Activated CD4-positive, alpha-beta T cell treated with anti-CD3 and anti-CD28 coated beads, Interleukin-10, Interleukin-2, amounts not matched to agents 100 ng/mL and 50 ng/mL, durations not matched to agents 16 hours and 8 hours (primary cell): Measurements from ENCODE around the gene RPRML.
"Not testable (repeated sequence)": the region's sequence is repeated elsewhere in the genome, so short reads cannot be mapped to it uniquely, and the experiment has no call there.

Source experiments
- DNase-seq: peaks from one replicate; pipeline ENCODE4 v3.0.0-alpha.2; 2020

The RPRML gene

DNA sequence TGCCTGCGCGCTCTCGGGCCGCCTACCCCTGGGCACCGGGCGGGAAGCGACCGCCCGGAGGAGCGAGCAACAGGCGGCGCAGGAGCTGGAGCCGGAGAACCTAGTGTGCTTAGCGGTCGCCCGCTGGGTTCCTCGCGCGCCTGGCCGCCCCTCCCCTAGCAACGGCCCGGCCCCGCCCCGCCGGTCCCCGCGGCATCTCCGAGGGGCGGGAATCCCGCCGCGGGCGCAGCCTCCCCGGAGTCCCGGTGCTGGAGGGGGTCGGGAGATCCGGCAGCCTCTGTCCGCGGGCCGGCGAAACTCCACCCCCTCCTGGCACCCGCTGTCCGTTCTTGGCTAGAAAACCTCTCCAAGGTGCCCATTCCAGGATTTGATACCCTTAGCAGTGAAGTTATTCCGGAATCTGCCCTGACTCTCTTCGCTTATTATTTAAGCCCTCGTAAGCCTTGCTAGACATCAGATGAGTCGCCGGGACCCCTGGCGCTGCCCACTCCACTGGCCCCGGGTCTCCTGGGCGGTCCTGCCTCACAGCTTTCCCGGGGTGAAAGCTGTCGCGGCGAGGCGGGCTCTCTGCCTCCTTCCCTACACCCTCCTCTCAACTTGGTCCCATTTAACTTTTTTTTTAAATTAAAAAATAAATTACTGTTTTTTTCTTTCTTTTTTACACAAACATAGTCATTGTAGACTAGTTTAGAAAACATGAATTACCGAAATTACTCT, at the start of gene RPRML:
TSS of gene RPRML (minus strand) at position 107 of the 717 bp plus-strand sequence. CDS start 246 bp downstream, outside the sequence.
- peak; percentile 33 for DNase-seq

DNA sequence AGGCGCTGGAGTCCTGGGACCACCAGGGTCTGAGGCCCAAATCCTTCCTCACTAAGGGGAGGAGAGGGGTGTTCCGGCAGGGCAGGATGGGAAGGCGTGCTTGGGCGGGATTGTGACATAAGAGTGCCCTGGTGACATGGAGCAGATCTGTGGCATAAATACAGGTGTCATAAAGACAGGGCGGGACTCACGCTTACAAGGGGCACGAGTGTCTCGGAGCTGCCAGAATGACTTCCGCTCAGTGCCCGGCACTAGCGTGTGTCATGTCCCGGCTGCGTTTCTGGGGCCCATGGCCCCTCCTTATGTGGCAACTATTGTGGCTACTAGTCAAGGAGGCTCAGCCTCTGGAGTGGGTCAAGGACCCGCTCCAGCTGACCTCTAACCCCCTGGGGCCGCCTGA, 37.9 kb upstream of the RPRML start:
- not testable (repeated sequence) for DNase-seq

DNA sequence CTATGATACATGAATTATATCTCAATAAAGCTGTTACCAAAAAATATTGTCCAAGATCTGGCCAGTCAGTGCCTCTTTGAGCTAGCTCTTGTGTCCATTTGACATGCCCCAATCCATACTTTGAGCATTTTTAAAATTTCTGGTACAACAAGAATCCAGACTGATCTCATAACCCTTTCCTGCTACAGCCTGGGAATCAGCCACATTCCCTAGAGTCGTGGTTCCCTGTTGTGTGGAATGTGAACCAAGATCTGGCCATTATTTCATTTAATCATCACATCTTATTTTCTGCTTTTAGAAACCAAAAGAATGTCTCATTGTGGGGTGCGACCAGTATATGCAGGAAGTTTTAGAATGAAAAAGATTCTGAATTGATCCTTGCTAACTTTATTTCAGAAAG, 34.3 kb upstream of the RPRML start:
- DNase-seq = no peak

DNA sequence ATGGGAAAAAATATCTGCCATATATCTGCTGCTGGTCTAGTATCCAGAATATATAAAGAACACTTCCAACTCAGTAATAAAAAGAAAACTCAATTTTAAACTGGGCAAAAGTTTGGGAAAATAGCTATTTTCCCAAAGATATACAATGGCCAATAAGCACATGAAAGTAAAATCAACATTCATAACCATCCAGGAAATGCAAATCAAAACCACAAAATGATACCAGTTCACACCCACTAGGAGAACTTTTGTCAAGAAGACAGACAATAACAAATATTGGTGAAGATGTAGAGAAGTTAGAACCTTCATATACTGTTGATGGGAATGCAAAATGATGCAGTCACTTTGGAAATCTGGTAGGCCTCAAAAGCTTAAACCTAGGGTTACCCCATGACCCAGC, 33.4 kb upstream of the RPRML start:
- DNase-seq = no peak

DNA sequence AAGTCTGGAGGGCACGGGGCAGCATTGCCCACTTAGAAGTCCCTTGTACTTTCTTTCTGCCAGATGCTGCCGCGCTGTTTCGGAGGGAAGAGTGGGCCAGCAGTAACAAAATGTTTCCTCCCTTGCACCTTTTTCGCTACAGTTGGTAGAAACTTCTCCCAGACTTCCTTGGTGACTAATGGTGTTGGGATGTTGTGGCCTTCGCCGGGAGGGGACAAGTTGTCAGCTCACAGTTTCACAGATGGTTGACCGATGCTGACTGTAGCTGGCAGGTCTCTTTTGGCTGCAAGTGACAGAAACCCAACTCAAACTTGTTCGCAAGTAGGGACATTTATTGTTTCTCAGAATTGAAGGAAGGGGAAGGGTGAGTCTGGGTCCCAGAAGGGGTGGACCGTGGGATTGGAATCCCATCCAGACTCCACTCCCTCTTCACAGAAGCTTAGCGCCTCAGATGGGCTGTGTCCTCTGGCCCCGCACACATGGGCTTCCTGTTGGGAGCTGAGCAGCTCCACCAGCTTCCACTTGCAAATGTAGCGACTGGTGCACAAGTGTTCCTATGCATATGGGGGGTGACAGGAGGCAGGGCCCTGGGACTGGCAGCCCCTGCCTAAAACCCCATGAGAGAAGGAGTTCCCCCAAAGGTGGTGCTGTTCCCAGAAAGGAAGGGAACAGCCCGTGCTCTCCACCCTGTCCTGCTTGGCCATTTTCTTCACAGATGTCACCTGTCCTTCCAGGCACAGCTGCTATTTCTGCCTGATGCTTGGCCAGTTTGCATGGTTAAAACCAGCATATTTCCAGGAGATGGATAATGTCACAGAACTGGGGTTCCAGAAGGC, 30.9 kb upstream of the RPRML start:
- DNase-seq = no peak

DNA sequence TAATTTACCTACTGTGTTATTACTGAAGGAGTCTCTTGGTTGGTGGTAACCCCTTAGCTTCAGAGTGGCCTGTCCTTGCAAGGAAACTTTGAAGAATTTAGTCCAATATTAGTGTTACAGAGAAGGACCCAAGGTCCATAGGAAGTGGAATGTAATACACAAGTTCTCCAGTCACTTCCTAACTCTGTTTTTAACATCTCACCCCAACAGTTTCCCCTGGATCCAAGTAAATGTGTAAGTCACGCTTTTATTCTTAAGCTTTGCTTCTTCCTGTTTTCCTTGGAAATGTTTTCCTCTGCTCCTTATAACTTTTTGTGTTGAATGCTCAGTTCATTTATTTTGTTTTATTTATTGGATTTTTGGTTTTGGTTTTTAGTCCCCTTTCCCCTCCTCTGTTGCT, 25.9 kb upstream of the RPRML start:
- DNase-seq = no peak

DNA sequence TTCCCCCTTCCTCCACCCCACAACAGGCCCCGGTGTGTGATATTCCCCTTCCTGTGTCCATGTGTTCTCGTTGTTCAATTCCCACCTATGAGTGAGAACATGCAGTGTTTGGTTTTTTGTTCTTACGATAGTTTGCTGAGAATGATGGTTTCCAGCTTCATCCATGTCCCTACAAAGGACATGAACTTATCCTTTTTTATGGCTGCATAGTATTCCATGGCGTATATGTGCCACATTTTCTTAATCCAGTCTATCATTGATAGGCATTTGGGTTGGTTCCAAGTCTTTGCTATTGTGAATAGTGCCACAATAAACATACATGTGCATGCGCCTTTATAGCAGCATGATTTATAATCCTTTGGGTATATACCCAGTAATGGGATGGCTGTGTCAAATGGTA, 24.8 kb upstream of the RPRML start:
- DNase-seq = not testable (repeated sequence)

DNA sequence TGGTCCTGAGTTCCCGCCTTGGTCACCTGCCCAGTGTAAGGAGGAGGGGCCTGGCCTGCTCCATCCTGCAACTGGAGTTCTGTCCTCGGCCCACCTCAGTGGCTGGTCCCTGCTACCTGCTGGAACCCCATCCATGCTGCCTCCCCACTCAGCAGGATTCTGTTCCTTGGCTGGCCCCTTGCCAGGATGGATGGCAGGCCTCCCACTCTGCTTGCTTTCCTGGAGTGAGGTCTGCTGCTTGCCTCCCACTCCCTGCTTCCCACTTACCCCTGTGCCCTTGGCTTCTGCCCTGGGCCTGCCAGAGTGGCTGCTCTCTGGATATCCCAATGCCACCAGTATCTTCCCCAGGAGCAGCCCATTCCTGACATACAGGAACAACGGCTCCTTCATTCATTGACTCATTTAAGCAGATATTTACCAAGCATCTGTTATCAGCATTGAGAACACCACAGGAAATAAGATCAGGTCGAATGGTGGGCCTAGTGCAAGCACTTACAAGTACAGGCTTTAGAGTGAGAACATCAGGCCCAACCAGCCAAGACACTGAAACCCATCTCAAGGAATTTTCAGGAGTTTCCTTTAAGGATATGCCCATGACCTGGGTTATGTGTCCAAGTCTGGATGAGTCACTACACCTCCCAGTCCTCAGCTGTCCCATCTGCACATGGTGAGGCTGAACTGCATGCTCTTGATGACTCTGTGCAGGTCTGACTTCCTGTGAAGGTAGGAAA, 17.0 kb upstream of the RPRML start:
- no peak for DNase-seq

DNA sequence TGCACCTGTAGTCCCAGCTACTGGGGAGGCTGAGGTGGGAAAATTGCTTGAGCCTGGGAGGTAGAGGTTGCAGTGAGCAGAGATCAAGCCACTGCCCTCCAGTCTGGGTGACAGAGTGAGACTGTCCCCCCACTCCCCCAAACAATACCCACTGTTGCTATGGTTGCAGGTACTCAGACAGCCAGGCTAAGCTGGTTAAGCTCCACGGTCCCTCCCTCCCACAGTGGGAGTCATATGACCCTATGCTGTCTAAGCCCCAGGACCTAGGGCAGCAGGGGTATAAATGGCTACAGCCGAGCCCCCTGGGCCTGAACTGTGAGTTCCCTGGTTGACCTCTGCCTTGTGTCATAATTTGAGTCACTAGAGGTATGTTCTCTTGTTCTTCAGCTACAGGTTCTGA, 15.9 kb upstream of the RPRML start:
- no peak for DNase-seq

DNA sequence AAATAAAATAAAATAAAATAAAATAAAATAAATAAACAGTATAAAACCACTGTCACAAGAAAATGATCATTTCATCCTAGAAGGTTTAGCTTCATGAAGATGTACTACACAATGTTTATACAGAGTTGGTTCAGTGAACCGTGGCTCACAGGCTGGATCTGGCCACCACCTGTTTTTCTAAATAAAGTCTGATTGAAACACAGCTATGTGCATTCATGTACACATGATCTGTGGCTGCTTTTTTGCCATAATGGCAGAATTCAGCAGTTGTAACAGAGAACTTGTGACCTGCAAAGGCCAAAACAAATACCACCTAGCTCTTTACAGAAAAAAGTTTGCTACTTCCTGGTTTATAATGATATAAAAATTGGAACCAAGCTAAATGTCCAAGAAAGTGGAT, 12.6 kb upstream of the RPRML start:
- DNase-seq = no peak

DNA sequence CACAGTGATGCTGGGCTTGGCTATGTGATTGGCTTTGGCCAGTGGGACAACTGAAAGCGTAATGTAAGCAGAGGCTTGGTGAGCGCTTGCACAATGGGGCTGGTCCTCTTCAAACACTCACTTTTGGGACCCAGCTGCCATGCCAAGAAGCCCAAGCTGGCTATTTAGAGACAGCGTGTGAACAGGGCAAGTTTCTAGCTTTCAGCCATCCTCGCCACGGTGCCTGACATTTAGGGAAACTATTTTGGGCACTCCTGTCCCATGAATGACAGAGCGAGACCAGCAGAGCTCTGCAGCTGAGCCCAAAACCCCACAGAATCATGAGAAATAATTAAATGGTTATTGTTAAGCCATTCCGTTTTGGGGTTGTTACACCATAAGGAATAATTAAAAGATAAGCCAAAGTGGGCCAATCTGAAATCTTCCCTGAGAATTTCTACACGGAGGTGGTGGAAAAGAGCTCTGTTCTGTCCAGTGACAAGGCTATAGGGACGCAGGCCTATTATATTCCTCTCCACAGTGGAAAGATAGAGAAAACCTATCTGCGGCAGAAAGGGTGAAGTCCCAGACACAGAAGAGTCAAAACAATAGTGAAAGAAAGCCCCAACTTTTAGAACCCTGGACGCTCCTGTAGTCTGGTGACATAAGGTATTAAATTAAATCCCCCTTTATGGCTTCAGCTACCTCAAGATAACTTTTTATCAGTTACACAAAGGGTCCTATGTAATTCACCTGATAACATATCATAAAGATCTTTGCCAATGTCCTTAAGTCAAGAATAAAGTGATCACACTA, 10.8 kb upstream of the RPRML start:
- no peak for DNase-seq

DNA sequence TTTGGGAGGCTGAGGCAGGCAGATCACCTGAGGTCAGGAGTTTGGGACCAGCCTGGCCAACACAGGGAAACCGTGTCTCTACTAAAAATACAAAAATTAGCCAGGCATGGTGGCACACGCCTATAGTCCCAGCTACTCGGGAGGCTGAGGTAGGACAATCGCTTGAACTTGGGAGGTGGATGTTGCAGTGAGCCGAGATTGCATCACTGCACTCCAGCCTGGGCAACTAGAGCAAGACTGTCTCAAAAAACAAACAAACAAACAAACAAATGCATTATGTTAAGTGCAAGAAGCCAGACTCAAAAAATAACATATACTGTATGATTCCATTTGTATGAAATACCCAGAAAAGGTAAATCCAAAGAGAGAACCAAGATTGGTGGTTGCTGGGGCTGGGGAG, 8.9 kb upstream of the RPRML start:
- DNase-seq = not testable (repeated sequence)

DNA sequence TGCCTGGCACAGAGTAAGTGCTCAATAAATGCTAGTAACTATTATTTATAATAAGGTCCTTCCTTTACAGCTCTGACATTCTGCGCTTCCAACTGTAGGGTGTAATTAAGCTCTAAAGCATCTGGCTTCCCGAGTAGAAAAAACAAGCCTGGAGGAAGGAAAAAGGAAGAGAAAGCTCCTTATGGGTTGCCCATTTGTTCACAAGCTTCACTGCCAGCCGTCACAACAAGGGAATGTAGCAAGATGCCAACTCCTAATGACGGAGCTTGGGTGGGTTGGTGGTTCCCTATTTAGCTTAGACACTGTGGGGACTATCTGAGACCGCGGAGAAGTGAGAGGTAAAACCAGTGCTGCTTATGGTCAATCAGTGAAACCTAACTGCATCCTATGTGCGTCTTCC, 7.3 kb upstream of the RPRML start:
- no peak for DNase-seq

DNA sequence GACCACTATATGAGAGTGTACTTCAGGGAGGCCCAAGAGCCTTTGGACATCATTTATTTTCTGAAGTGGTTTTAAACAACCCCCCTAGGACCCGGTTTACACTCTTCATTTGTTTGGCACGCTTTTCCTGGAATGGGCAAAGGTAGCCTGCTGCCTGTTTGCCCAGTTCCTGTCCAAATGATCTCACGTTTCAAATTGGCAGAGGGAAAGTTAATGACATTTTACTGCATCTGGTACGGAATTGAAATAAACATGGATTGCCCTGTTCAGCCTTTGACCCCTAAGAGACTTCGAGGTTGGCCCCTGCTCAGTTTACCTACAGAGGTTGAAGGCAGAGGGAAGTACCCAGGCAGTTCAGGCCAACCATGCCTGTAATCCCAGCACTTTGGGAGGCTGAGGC, 5.8 kb upstream of the RPRML start:
- DNase-seq = no peak

DNA sequence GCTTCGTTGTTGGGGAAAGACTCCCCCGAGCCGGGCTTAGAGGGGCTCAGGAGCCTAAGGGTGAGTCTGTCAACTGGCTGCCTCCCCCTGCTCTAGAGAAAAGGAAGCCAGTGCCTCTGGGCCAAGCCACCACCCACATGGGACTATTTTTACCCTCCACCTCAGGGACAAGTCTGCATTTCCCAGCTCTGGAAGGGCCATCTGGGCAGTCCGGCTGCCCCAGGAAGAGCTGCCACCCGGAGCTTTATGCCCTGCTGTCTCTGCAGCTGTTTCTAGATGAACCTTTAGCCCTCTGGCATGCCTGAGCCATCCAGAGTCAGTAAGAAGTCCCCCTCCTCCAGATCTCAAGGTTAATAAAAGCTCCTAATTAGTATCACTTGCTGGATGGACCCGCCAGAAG, 5.3 kb upstream of the RPRML start:
- no peak for DNase-seq

DNA sequence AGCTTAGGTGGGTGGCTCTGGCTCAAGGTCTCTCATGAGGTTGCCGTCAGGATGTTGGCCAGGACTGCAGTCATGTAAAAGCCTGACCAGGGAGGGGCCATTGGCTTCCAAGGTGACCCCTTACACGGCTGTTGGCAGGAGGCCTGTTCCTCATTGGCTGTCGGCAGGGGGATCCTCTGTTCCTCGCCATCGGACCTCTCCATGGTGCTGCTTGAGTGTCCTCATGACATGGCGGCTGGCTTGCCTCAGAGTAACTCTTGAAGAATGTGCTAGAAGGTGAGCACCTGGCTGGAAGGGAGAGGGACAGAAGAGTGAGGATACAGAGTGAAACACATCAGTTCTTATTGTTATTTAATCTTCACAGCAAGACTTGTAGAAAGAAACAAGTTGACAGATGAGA, 4.7 kb upstream of the RPRML start:
- no peak for DNase-seq

DNA sequence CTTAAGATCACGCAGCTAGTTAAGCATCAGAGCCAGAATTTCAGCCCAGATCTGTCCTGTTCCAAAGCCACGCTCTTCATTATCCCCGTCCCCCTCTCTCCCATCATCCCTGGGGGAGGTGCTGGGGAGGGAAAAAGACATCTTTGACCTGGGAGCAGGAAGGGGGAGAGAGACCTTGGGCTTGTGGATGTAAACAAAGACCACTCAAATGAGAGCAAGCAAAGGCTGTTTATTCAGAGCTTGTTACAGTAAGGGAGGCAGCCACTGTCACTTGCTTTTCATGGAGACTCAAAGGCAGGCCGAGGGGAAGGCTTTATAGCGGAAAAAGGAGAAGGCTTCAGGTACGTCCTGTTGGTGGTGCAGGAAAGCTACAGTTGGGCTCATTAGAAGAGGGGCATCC, 3.5 kb upstream of the RPRML start:
- no peak for DNase-seq

DNA sequence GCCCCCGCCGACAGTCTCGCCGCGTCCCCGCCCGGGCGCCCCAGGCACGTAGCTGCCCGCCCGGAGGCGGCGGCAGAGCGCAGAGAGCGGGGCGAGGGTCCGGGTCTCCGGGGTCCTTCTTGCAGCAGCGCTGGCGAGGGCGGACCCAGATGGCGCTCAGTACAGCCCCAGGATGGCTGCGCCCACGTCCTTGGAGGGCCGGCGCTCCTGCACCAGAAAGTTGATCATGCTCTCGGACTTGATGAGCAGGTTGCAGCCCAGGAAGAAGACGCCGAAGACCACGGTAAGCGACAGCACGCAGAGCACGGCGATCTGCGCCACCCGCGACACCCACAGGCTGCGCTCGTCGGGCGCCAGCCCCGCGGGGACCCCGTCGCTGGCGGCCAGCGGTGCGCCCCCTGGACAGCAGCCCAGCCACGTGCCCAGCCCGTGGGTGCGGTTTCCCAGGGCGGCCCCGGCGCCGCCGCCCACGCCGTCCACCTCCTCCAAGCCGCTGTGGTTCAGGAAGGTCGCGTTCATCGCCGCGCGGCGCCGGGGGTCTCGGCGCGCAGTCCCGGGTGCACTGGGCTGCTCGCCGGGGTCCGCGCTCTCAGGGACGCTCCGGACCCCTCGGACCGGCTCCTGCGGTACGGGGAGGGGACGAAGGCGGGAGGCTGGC, 435 bp downstream of the RPRML start:
- no peak for DNase-seq

DNA sequence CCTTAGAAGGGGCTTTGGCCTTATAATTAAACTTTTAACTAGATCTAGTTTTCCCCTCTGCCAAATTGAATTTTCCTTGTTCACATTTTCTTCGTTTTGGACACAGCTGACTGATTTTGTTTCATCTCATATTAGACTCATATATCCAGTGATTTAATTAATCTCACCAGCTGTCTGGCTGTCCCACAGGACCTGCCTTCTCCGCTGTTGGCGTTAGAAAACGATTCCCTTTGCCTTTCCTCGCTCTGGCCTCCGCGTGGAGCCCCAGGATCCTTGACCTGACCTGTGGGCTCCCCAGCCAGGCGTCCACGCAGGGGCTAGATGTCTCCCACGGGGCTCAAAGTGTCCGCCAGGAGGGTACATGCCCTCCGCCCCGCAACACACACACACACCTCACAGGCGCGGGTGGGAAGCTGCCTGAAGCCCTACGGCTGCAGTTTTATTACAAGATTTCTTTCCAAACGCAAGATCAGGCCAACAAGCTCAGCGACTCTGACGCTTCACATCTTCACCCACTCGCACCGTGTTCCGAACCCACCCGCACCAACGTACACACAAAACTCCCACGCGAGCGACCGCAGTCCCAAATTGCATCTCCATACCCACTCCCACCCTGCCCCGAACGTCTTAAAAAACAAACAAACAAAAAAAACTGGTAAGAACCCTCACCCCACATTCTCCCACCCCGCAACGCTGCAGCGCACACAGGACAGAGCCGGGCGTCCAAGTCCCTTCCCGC, 1.1 kb downstream of the RPRML start:
- no peak for DNase-seq

DNA sequence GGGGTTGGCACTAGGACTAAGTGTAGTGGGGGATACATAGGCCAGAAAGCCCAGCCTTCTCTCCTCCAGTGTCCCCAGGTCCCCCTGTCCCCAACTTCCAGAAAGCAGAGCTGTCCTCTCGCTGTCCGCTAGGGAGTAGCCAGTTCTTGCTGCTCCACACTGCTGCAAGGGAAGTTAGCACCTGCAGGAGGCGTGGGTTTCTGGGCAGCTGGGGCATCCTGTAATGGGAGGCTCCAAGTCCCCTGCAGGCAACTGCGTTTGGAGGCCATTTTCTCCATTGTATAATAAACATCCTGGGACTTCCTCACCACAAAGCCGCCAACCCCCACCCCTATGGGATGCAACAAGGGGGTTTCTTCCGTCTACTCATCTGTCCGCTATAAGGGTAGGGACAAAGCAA, 1.7 kb downstream of the RPRML start:
- no peak for DNase-seq

DNA sequence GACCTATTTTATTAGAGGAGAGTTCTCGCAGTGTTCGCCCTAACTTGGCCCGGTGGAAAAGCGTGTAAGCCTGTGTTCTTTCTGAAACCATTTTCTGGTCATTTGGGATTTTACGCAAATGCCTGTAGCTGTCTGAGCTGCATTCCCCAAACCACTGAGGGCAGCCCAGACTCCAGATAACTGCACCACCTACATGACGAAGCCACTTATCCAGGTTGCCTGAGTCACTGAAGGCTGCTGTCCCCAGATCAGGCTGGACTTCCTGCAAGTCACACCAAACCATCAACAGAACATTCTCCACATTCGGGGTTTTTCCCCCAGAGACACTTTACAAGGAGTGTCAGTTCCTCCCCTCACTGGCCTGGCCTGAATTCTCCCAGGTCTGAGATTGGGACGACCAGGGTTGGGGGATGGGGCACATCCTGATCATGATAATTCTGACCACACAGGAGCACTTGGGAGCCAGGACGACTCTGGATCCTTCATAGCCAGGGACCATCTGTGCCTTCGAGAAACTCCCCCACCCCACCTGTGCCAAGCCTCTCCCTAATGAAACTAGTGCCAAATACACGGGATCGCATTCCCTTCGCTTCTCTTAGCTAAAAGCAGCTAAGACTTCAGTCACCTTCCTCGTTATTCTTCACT, 2.3 kb downstream of the RPRML start:
- no peak for DNase-seq
